Activated naive CD4-positive, alpha-beta T cell treated with anti-CD3 and anti-CD28 coated beads, Interleukin-2, amount 50 U/mL, for 24 hours (primary cell): Measurements from ENCODE around the gene EPHB2.

ENCODE experiments used
- H3K27ac Mint-ChIP-seq: one replicate; pipeline ENCODE4 v1.8.0; 2021; ENCODE audit warnings: mild to moderate bottlenecking, mixed read lengths
- H3K27me3 Mint-ChIP-seq: one replicate; pipeline ENCODE4 v1.8.0; 2021; ENCODE audit warnings: mixed read lengths
- H3K36me3 Mint-ChIP-seq: one replicate; pipeline ENCODE4 v1.8.0; 2021; ENCODE audit warnings: mixed read lengths
- H3K4me1 Mint-ChIP-seq: one replicate; pipeline ENCODE4 v1.8.0; 2021; ENCODE audit warnings: mixed read lengths
- H3K4me3 Mint-ChIP-seq: one replicate; pipeline ENCODE4 v1.8.0; 2021; ENCODE audit warnings: mild to moderate bottlenecking, mixed read lengths
- H3K9me3 Mint-ChIP-seq: one replicate; pipeline ENCODE4 v1.8.0; 2021; ENCODE audit warnings: mixed read lengths

Gene EPHB2

GRCh38 chr1:22751124-22751531, 40.5 kb downstream of the EPHB2 start:
- Mint-ChIP-seq H3K4me1 (no peaks in the 10 kb centered on the region), H3K27me3 (no peaks in the 10 kb centered on the region), H3K27ac (no peak overlapping the region), H3K9me3 (no peaks in the 10 kb centered on the region), H3K4me3 (no peak overlapping the region), H3K36me3 (no peaks in the 10 kb centered on the region)

- no peaks in the 10 kb centered on the region for H3K9me3 Mint-ChIP-seq
- no peaks in the 10 kb centered on the region for H3K36me3 Mint-ChIP-seq
- H3K4me3 Mint-ChIP-seq, result no peak overlapping the region
- no peak overlapping the region for H3K27ac Mint-ChIP-seq
- no peaks in the 10 kb centered on the region for H3K4me1 Mint-ChIP-seq
- no peaks in the 10 kb centered on the region for H3K27me3 Mint-ChIP-seq
Observed at GRCh38 chr1:22752339-22752738, 41.7 kb downstream of the EPHB2 start.

GRCh38 chr1:22753481-22753971, 42.9 kb downstream of the EPHB2 start:
- Mint-ChIP-seq H3K27me3 (no peaks in the 10 kb centered on the region), H3K9me3 (no peaks in the 10 kb centered on the region), H3K4me1 (no peaks in the 10 kb centered on the region), H3K27ac (no peak overlapping the region), H3K4me3 (no peak overlapping the region), H3K36me3 (no peaks in the 10 kb centered on the region)

- Mint-ChIP-seq H3K9me3 (no peaks in the 10 kb centered on the region), H3K4me3 (no peak overlapping the region), H3K4me1 (no peaks in the 10 kb centered on the region), H3K27me3 (no peaks in the 10 kb centered on the region), H3K27ac (no peak overlapping the region), H3K36me3 (no peaks in the 10 kb centered on the region)
Observed at GRCh38 chr1:22754106-22754768, 43.6 kb downstream of the EPHB2 start.

GRCh38 chr1:22754824-22755223, 44.2 kb downstream of the EPHB2 start:
- H3K36me3 Mint-ChIP-seq, result no peaks in the 10 kb centered on the region
- H3K27me3 Mint-ChIP-seq, result no peaks in the 10 kb centered on the region
- H3K4me3 Mint-ChIP-seq, result no peak overlapping the region
- H3K4me1 Mint-ChIP-seq, result no peaks in the 10 kb centered on the region
- no peaks in the 10 kb centered on the region for H3K9me3 Mint-ChIP-seq
- no peak overlapping the region for H3K27ac Mint-ChIP-seq

GRCh38 chr1:22755641-22756040, 45.0 kb downstream of the EPHB2 start:
- H3K36me3 Mint-ChIP-seq, result no peaks in the 10 kb centered on the region
- H3K27me3 Mint-ChIP-seq, result no peaks in the 10 kb centered on the region
- H3K4me3 Mint-ChIP-seq, result no peak overlapping the region
- H3K27ac Mint-ChIP-seq, result no peak overlapping the region
- no peaks in the 10 kb centered on the region for H3K4me1 Mint-ChIP-seq
- no peaks in the 10 kb centered on the region for H3K9me3 Mint-ChIP-seq

- H3K4me1 Mint-ChIP-seq, result no peaks in the 10 kb centered on the region
- no peak overlapping the region for H3K4me3 Mint-ChIP-seq
- H3K9me3 Mint-ChIP-seq, result no peaks in the 10 kb centered on the region
- H3K27ac Mint-ChIP-seq, result no peak overlapping the region
- no peaks in the 10 kb centered on the region for H3K36me3 Mint-ChIP-seq
- no peaks in the 10 kb centered on the region for H3K27me3 Mint-ChIP-seq
Observed at GRCh38 chr1:22756125-22756735, 45.6 kb downstream of the EPHB2 start.

GRCh38 chr1:22760455-22760854, 49.8 kb downstream of the EPHB2 start:
- Mint-ChIP-seq H3K27me3 (no peaks in the 10 kb centered on the region), H3K36me3 (no peaks in the 10 kb centered on the region), H3K27ac (no peak overlapping the region), H3K4me3 (no peak overlapping the region), H3K9me3 (no peaks in the 10 kb centered on the region), H3K4me1 (no peaks in the 10 kb centered on the region)

- no peaks in the 10 kb centered on the region for H3K9me3 Mint-ChIP-seq
- no peak overlapping the region for H3K27ac Mint-ChIP-seq
- H3K27me3 Mint-ChIP-seq, result no peaks in the 10 kb centered on the region
- no peak overlapping the region for H3K4me3 Mint-ChIP-seq
- no peaks in the 10 kb centered on the region for H3K4me1 Mint-ChIP-seq
- H3K36me3 Mint-ChIP-seq, result no peaks in the 10 kb centered on the region
Observed at GRCh38 chr1:22761101-22761500, 50.5 kb downstream of the EPHB2 start.

- H3K36me3 Mint-ChIP-seq, result no peaks in the 10 kb centered on the region
- no peak overlapping the region for H3K4me3 Mint-ChIP-seq
- no peak overlapping the region for H3K27ac Mint-ChIP-seq
- no peaks in the 10 kb centered on the region for H3K4me1 Mint-ChIP-seq
- no peaks in the 10 kb centered on the region for H3K27me3 Mint-ChIP-seq
- no peaks in the 10 kb centered on the region for H3K9me3 Mint-ChIP-seq
Observed at GRCh38 chr1:22761821-22762220, 51.2 kb downstream of the EPHB2 start.

- no peaks in the 10 kb centered on the region for H3K36me3 Mint-ChIP-seq
Observed at GRCh38 chr1:22763487-22764200, 53.0 kb downstream of the EPHB2 start.

GRCh38 chr1:22767852-22768251, 57.2 kb downstream of the EPHB2 start:
- Mint-ChIP-seq H3K4me3 (no peak overlapping the region), H3K9me3 (no peaks in the 10 kb centered on the region), H3K4me1 (no peaks in the 10 kb centered on the region), H3K36me3 (no peaks in the 10 kb centered on the region), H3K27ac (no peak overlapping the region), H3K27me3 (no peaks in the 10 kb centered on the region)

More at GRCh38 chr1:22763487-22764200, 53.0 kb downstream of the EPHB2 start:
- Mint-ChIP-seq H3K27me3 (no peaks in the 10 kb centered on the region), H3K9me3 (no peaks in the 10 kb centered on the region), H3K4me1 (no peaks in the 10 kb centered on the region), H3K4me3 (no peak overlapping the region), H3K27ac (no peak overlapping the region)

- Mint-ChIP-seq H3K9me3 (no peaks in the 10 kb centered on the region), H3K27ac (no peak overlapping the region), H3K36me3 (no peaks in the 10 kb centered on the region), H3K27me3 (no peaks in the 10 kb centered on the region), H3K4me1 (no peaks in the 10 kb centered on the region), H3K4me3 (no peak overlapping the region)
Observed at GRCh38 chr1:22769932-22770331, 59.3 kb downstream of the EPHB2 start.

- Mint-ChIP-seq H3K27me3 (no peaks in the 10 kb centered on the region), H3K36me3 (no peaks in the 10 kb centered on the region), H3K4me1 (no peaks in the 10 kb centered on the region), H3K4me3 (no peak overlapping the region), H3K9me3 (no peaks in the 10 kb centered on the region), H3K27ac (no peak overlapping the region)
Observed at GRCh38 chr1:22772014-22772413, 61.4 kb downstream of the EPHB2 start.

GRCh38 chr1:22773981-22774832, 63.6 kb downstream of the EPHB2 start:
- H3K4me3 Mint-ChIP-seq, result no peak overlapping the region
- H3K36me3 Mint-ChIP-seq, result no peaks in the 10 kb centered on the region
- no peaks in the 10 kb centered on the region for H3K4me1 Mint-ChIP-seq
- no peaks in the 10 kb centered on the region for H3K27me3 Mint-ChIP-seq
- no peak overlapping the region for H3K27ac Mint-ChIP-seq
- H3K9me3 Mint-ChIP-seq, result no peaks in the 10 kb centered on the region
